Upper lobe of left lung (tissue), 6 donors: ENCODE data around the gene CDKAL1. TPM values are rescaled to one million over a fixed set of nuclear protein-coding genes. Genes with fewer than 3 reads are reported as not detected.

Experiments used
- ATAC-seq, 2 donors: fragments of 200-7000 bp; cut with Tn5 transposase; one replicate each; pipeline ENCODE4 v1.9.1; 2022; ENCODE audit warnings: mild to moderate bottlenecking in 2 of 2, moderate library complexity in 2 of 2; ENCODE audit not compliant: low FRiP score in 2 of 2
- DNase-seq, 2 donors: peaks; one replicate each; pipeline ENCODE4 v3.0.0-alpha.2; 2019 to 2020
- H3K27ac ChIP-seq, 4 donors: fragments of 200-600 bp; sonication (generic); one replicate each; pipeline ENCODE4 v1.5.1; 2016 to 2019
- H3K27me3 ChIP-seq, 4 donors: fragments of 200-600 bp; sonication (generic); one replicate each; pipeline ENCODE4 v1.5.1; 2017 to 2019
- H3K36me3 ChIP-seq, 4 donors: fragments of 200-600 bp; sonication (generic); one replicate each; pipeline ENCODE4 v1.5.1; 2016 to 2019
- H3K4me1 ChIP-seq, 4 donors: fragments of 200-600 bp; sonication (generic); one replicate each; pipeline ENCODE4 v1.5.1; 2018 to 2019
- H3K4me3 ChIP-seq, 4 donors: fragments of 200-600 bp; sonication (generic); one replicate each; pipeline ENCODE4 v1.5.1; 2017 to 2019; ENCODE audit warnings: mild to moderate bottlenecking in 2 of 4, moderate library complexity in 1 of 4
- H3K9me3 ChIP-seq, 4 donors: fragments of 200-600 bp; sonication (generic); one replicate each; pipeline ENCODE4 v1.5.1; 2018 to 2019
- CTCF ChIP-seq, 6 experiments: fragments of 450-650 bp in 4 of 6; fragments of 200-600 bp in 2 of 6; sonication (generic) in 2 of 6; IDR thresholded peaks; one replicate each; pipeline ENCODE4 v1.5.1; 2016 to 2019; ENCODE audit warnings: antibody characterized with exemption in 6 of 6
- EP300 ChIP-seq, 4 donors: sonication (generic); formaldehyde crosslinking; IDR thresholded peaks; one replicate each; pipeline ENCODE4 v1.5.1; 2017; ENCODE audit warnings: antibody characterized with exemption in 4 of 4, control low read depth in 2 of 4
- POLR2A ChIP-seq, 4 donors: fragments of 450-650 bp; IDR thresholded peaks; one replicate each; pipeline ENCODE4 v1.5.1; 2016 to 2017; ENCODE audit warnings: antibody characterized with exemption in 4 of 4, mild to moderate bottlenecking in 2 of 4
- POLR2AphosphoS5 ChIP-seq, 2 donors: sonication (generic); formaldehyde crosslinking; IDR thresholded peaks; one replicate each; pipeline ENCODE4 v1.5.1; 2017; ENCODE audit warnings: antibody characterized with exemption in 2 of 2
- WGBS, 2 donors: methylation state at CpG; one replicate each; pipeline ENCODE4 v1.1.5; 2017 to 2018; 5-methylcytosine and 5-hydroxymethylcytosine counted together
- total RNA-seq, 6 donors: library from RNA; depleted of rRNA in 4 of 6; stranded (reverse); fragments of >200 nt in 4 of 6; gene quantifications; one replicate each; pipeline versions ENCODE4 v1.1.0 to v1.2.1, GENCODE V29; 2016 to 2021
- donor health status: DM: no; HTN: no; CAD: no; lungs with moderate emphysema.
- donor health status: DM: no; HTN: yes; CAD: no; lungs with severe emphysema.

CDKAL1 gene
- total RNA-seq, 6 donors from 2014 or later = 9.4 to 22.6 (median 13.8) TPM

DNA sequence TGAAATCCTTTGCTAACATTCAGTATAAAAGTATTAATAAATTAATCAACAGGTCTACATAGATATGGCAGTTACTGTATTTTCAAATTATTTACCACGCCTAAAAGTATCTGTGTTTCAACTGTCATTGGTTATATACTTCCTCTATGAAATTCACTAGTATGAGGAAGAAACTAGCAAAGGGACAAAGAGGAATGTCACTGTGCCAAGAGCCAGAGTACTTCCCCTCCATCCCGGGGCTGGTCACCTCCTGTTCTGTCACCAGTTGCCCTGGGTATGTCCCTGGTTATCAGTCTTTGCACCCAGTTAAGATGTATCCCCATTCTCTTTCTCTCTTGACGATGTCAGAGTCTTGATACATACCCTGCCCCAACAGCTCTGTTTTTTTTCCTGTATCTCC lies 582.5 kb downstream of the CDKAL1 start:
- 73 to 86% methylated on average over 3 of the region's 3 CpGs for WGBS, 2 donors
- TF ChIP-seq EP300 (IDR thresholded peaks at IDR 0.05) = no peak
- no peak for TF ChIP-seq POLR2AphosphoS5 (IDR thresholded peaks at IDR 0.05)
- TF ChIP-seq CTCF (IDR thresholded peaks at IDR 0.05) = no peak
- TF ChIP-seq POLR2A (IDR thresholded peaks at IDR 0.05) = no peak
- H3K9me3 ChIP-seq = no peaks in the 10 kb centered on the region
- no peak overlapping the region for H3K27ac ChIP-seq
- no peaks in the 10 kb centered on the region for H3K27me3 ChIP-seq
- no peak for DNase-seq
- H3K4me3 ChIP-seq = no peak overlapping the region
- no peak for ATAC-seq
- H3K36me3 ChIP-seq = no peaks in the 10 kb centered on the region
- no peaks in the 10 kb centered on the region for H3K4me1 ChIP-seq

GRCh38 chr6:21118216-21118780 lies 584.0 kb downstream of the CDKAL1 start:
- Histone ChIP-seq H3K27ac (no peak overlapping the region), H3K27me3 (no peaks in the 10 kb centered on the region), H3K4me1 (no peaks in the 10 kb centered on the region), H3K9me3 (no peaks in the 10 kb centered on the region), H3K4me3 (no peak overlapping the region), H3K36me3 (no peaks in the 10 kb centered on the region)
- ATAC-seq = no peak
- DNase-seq = no peak
- TF ChIP-seq POLR2A (IDR thresholded peaks at IDR 0.05) = no peak
- no peak for TF ChIP-seq POLR2AphosphoS5 (IDR thresholded peaks at IDR 0.05)
- no peak for TF ChIP-seq CTCF (IDR thresholded peaks at IDR 0.05)
- TF ChIP-seq EP300 (IDR thresholded peaks at IDR 0.05) = no peak
- 89 to 93% methylated on average over 5 of the region's 5 CpGs for WGBS, 2 donors

GRCh38 chr6:21121636-21122136 lies 587.4 kb downstream of the CDKAL1 start:
- TF ChIP-seq EP300 (IDR thresholded peaks at IDR 0.05) (no peak), POLR2A (IDR thresholded peaks at IDR 0.05) (no peak), POLR2AphosphoS5 (IDR thresholded peaks at IDR 0.05) (no peak), CTCF (IDR thresholded peaks at IDR 0.05) (no peak)
- no peaks in the 10 kb centered on the region for H3K9me3 ChIP-seq
- no peaks in the 10 kb centered on the region for H3K36me3 ChIP-seq
- no peak overlapping the region for H3K27ac ChIP-seq
- H3K4me3 ChIP-seq = no peak overlapping the region
- H3K4me1 ChIP-seq = no peaks in the 10 kb centered on the region
- 73 to 85% methylated on average over 3 of the region's 3 CpGs for WGBS, 2 donors
- DNase-seq (no peak), ATAC-seq (no peak)
- H3K27me3 ChIP-seq = no peaks in the 10 kb centered on the region

- TF ChIP-seq CTCF (IDR thresholded peaks at IDR 0.05) (no peak), EP300 (IDR thresholded peaks at IDR 0.05) (no peak), POLR2A (IDR thresholded peaks at IDR 0.05) (no peak), POLR2AphosphoS5 (IDR thresholded peaks at IDR 0.05) (no peak)
- WGBS, 2 donors = 81 to 82% methylated on average over 4 of the region's 4 CpGs
- DNase-seq (no peak), ATAC-seq (no peak)
- H3K27ac ChIP-seq = no peak overlapping the region
- H3K9me3 ChIP-seq = no peaks in the 10 kb centered on the region
- H3K27me3 ChIP-seq = no peaks in the 10 kb centered on the region
- no peaks in the 10 kb centered on the region for H3K4me1 ChIP-seq
- no peaks in the 10 kb centered on the region for H3K36me3 ChIP-seq
- H3K4me3 ChIP-seq = no peak overlapping the region
Observed at GRCh38 chr6:21123507-21124436, 589.5 kb downstream of the CDKAL1 start.
